Endothelial cell (in vitro differentiated cells): ENCODE data around the gene ZNF366. TPM values are rescaled to one million over a fixed set of nuclear protein-coding genes. Genes with fewer than 3 reads are reported as not detected.

ENCODE experiments used
- DNase-seq: peaks from one replicate; pipeline ENCODE4 v3.0.0; 2021; ENCODE audit warnings: low spot score
- H3K27ac Mint-ChIP-seq: one replicate; pipeline ENCODE4 v1.8.0; 2021; ENCODE audit warnings: mixed read lengths, inconsistent platforms; ENCODE audit not compliant: unreplicated experiment
- H3K27me3 Mint-ChIP-seq: one replicate; pipeline ENCODE4 v1.8.0; 2021; ENCODE audit warnings: mild to moderate bottlenecking, moderate library complexity, mixed read lengths, inconsistent platforms; ENCODE audit not compliant: unreplicated experiment
- H3K36me3 Mint-ChIP-seq: one replicate; pipeline ENCODE4 v1.8.0; 2021; ENCODE audit warnings: mild to moderate bottlenecking, low read depth, mixed read lengths, inconsistent platforms; ENCODE audit not compliant: unreplicated experiment
- H3K4me1 Mint-ChIP-seq: one replicate; pipeline ENCODE4 v1.8.0; 2021; ENCODE audit warnings: mild to moderate bottlenecking, mixed read lengths, inconsistent platforms; ENCODE audit not compliant: unreplicated experiment
- H3K4me3 Mint-ChIP-seq: one replicate; pipeline ENCODE4 v1.8.0; 2021; ENCODE audit warnings: mild to moderate bottlenecking, mixed read lengths, inconsistent platforms; ENCODE audit not compliant: unreplicated experiment
- H3K9me3 Mint-ChIP-seq: one replicate; pipeline ENCODE4 v1.8.0; 2021; ENCODE audit warnings: mixed read lengths, inconsistent platforms; ENCODE audit not compliant: unreplicated experiment
- total RNA-seq: library from RNA; stranded (reverse); fragmentation: NEBNext Ultra II Directional; extraction: Animal tissue kit (Norgen Biotek cat#: 25700); gene quantifications from one replicate; pipeline ENCODE4 v1.2.1, GENCODE V29; 2021; ENCODE audit not compliant: unreplicated experiment
- TF ChIP-seq, protein P1 (sequence below): fragments of 200-600 bp; sonication (generic); IDR thresholded peaks from one replicate; pipeline ENCODE4 v1.5.0; 2021; ENCODE audit warnings: antibody characterized with exemption; ENCODE audit not compliant: unreplicated experiment

Gene ZNF366
- total RNA-seq, 1 donor from 2014 or later: 23.3 TPM

DNA sequence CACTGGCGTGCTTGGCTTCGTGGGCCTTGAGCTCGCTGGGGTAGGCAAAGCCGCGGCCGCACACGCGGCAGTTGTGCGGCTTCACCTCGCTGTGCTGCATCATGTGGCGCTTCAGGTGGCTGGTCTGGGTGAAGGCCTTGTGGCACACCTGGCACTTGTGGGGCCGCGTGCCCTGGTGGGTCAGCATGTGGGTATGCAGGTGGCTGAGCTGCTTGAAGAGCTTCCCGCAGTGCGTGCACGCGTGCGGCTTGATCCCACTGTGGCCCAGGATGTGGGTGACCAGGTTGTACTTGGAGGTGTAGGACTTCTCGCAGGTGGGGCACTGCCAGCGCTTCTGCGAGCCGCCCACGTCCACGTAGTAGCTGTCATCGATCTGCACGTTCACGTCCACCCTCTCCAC, 46.8 kb downstream of the ZNF366 start:
- no peak for DNase-seq
- peaks cover 3% of the 10 kb centered on the region for H3K27me3 Mint-ChIP-seq
- H3K4me1 Mint-ChIP-seq: peaks cover 32% of the 10 kb centered on the region
- no peak overlapping the region for H3K27ac Mint-ChIP-seq
- TF ChIP-seq, protein P1, sequence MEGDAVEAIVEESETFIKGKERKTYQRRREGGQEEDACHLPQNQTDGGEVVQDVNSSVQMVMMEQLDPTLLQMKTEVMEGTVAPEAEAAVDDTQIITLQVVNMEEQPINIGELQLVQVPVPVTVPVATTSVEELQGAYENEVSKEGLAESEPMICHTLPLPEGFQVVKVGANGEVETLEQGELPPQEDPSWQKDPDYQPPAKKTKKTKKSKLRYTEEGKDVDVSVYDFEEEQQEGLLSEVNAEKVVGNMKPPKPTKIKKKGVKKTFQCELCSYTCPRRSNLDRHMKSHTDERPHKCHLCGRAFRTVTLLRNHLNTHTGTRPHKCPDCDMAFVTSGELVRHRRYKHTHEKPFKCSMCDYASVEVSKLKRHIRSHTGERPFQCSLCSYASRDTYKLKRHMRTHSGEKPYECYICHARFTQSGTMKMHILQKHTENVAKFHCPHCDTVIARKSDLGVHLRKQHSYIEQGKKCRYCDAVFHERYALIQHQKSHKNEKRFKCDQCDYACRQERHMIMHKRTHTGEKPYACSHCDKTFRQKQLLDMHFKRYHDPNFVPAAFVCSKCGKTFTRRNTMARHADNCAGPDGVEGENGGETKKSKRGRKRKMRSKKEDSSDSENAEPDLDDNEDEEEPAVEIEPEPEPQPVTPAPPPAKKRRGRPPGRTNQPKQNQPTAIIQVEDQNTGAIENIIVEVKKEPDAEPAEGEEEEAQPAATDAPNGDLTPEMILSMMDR: no peak
- H3K9me3 Mint-ChIP-seq: no peaks in the 10 kb centered on the region
- peak overlapping the region; percentile 62 for H3K4me3 Mint-ChIP-seq
- H3K36me3 Mint-ChIP-seq: peaks cover 51% of the 10 kb centered on the region

- TF ChIP-seq, protein P1: no peak
- no peaks in the 10 kb centered on the region for H3K9me3 Mint-ChIP-seq
- peaks cover 51% of the 10 kb centered on the region for H3K36me3 Mint-ChIP-seq
- DNase-seq: no peak
- H3K27me3 Mint-ChIP-seq: peaks cover 2% of the 10 kb centered on the region
- H3K27ac Mint-ChIP-seq: no peak overlapping the region
- H3K4me1 Mint-ChIP-seq: peaks cover 32% of the 10 kb centered on the region
- no peak overlapping the region for H3K4me3 Mint-ChIP-seq
Measured at GRCh38 chr5:72459913-72460312, 47.3 kb downstream of the ZNF366 start.

- Mint-ChIP-seq H3K27ac (no peak overlapping the region), H3K4me1 (peaks cover 39% of the 10 kb centered on the region), H3K4me3 (no peak overlapping the region), H3K36me3 (peaks cover 58% of the 10 kb centered on the region), H3K27me3 (peaks cover 4% of the 10 kb centered on the region), H3K9me3 (no peaks in the 10 kb centered on the region)
- DNase-seq: no peak
- TF ChIP-seq, protein P1: no peak
Measured at GRCh38 chr5:72459089-72459661, 48.0 kb downstream of the ZNF366 start.

- Mint-ChIP-seq H3K4me3 (no peak overlapping the region), H3K27me3 (peaks cover 4% of the 10 kb centered on the region), H3K27ac (no peak overlapping the region), H3K4me1 (peaks cover 43% of the 10 kb centered on the region), H3K36me3 (peaks cover 55% of the 10 kb centered on the region), H3K9me3 (no peaks in the 10 kb centered on the region)
- TF ChIP-seq, protein P1: no peak
- no peak for DNase-seq
Measured at GRCh38 chr5:72458407-72458806, 48.8 kb downstream of the ZNF366 start.

DNA sequence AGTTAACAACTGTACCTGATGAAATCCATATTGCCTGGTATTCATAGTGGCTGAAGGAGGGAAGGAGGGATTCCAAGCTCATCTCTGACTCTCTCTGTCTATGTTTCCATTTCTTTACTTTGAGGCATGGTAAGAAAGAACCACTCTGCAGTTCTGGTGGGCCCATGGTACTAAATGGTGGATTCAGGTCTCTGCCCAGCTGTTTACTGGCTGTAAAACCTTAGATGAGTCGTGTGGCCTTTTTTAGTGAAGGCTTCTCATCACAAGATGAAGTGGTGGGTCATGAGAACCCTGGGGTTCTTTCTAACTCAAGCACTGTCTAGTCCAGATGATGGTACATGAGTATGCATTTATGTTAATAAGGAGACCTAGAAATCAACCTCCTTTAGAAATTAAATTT, 49.7 kb downstream of the ZNF366 start:
- TF ChIP-seq, protein P1: no peak
- no peak overlapping the region for H3K4me3 Mint-ChIP-seq
- peaks cover 4% of the 10 kb centered on the region for H3K27me3 Mint-ChIP-seq
- H3K36me3 Mint-ChIP-seq: peaks cover 53% of the 10 kb centered on the region
- peaks cover 51% of the 10 kb centered on the region for H3K4me1 Mint-ChIP-seq
- no peak for DNase-seq
- H3K27ac Mint-ChIP-seq: no peak overlapping the region
- no peaks in the 10 kb centered on the region for H3K9me3 Mint-ChIP-seq
